Measurements from ENCODE around the gene DACH1. TPM values are rescaled to one million over a fixed set of nuclear protein-coding genes. Genes with fewer than 3 reads are reported as not detected.
A peak's percentile ranks its signal among the peaks of the same experiment; 100 is the strongest.

Gene DACH1
- total and polyA plus RNA-seq, 2 donors from 2014 or later = 5.3 to 10.4 TPM

DNA sequence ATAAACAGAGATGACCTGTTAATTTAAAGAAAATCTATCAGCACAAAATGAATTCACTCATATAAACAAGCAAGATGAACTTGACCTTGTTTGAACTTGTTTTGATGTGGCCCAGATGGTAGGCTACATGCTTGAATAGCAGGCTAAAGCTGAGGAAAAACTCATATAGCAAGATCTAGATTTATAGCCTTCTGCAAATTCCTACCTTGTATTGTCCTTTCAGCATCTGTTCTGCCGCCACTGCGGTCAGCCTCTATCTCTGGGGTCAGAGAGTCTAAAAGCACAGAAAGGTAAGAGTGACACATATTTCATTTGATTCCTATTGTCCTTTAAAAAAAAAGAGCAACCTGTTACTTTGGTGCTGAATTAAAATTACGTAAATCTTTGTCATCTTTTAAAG is 392.1 kb downstream of the DACH1 start:
- no peak for FAIRE-seq
- H3K9ac ChIP-seq (ENCODE audit: low read length in 3 of 3) = no peak overlapping the region
- H3K27ac ChIP-seq (ENCODE audit: low read depth in 2 of 2, low read length in 2 of 2) = no peak overlapping the region
- H3K9me3 ChIP-seq (ENCODE audit: control insufficient read depth in 2 of 3, insufficient read depth in 1 of 3, low read length in 3 of 3) = no peaks in the 10 kb centered on the region
- no peaks in the 10 kb centered on the region for H3K4me1 ChIP-seq (ENCODE audit: control insufficient read depth in 2 of 3, insufficient read depth in 2 of 3, low read depth in 1 of 3, low read length in 3 of 3)
- no peaks in the 10 kb centered on the region for H3K27me3 ChIP-seq (ENCODE audit: control insufficient read depth, insufficient read depth, low read length)
- TF ChIP-seq, protein P1, sequence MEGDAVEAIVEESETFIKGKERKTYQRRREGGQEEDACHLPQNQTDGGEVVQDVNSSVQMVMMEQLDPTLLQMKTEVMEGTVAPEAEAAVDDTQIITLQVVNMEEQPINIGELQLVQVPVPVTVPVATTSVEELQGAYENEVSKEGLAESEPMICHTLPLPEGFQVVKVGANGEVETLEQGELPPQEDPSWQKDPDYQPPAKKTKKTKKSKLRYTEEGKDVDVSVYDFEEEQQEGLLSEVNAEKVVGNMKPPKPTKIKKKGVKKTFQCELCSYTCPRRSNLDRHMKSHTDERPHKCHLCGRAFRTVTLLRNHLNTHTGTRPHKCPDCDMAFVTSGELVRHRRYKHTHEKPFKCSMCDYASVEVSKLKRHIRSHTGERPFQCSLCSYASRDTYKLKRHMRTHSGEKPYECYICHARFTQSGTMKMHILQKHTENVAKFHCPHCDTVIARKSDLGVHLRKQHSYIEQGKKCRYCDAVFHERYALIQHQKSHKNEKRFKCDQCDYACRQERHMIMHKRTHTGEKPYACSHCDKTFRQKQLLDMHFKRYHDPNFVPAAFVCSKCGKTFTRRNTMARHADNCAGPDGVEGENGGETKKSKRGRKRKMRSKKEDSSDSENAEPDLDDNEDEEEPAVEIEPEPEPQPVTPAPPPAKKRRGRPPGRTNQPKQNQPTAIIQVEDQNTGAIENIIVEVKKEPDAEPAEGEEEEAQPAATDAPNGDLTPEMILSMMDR (IDR thresholded peaks at IDR 0.05; ENCODE audit: borderline replicate concordance, extremely low read depth, insufficient read depth) = no peak
- no peak overlapping the region for H3K4me3 ChIP-seq (ENCODE audit: low read length in 3 of 3)
- DNase-seq = peak in 2 of 5 donors; percentile 30 to 48
- intact Hi-C loops (cut with DNase I) = no loop called here
- H3K36me3 ChIP-seq (ENCODE audit: control insufficient read depth in 2 of 3, insufficient read depth in 3 of 3, low read length in 3 of 3) = peaks cover 0 to 9% (median 0%) of the 10 kb centered on the region in 3 donors

DNA sequence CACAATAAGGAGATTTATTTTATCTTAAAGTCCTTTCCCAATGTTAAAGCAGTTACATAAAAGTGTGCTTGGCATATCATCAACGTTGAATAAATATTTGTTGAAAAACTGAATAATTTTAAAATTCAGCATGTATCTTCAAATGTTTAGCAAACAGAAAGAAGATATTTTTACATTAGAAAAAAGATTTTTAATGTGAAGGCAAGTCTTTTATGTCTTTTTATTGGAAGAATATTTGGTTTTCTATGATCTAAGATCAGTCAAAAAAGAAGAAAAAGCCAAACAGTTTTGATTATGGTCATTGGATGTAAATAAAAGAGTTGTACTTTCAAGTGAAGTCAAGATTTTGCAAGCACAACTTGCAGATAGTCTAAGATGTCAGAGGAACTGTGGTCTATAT is 397.4 kb downstream of the DACH1 start:
- TF ChIP-seq, protein P1 (IDR thresholded peaks at IDR 0.05; ENCODE audit: borderline replicate concordance, extremely low read depth, insufficient read depth) = no peak
- Histone ChIP-seq H3K9me3 (ENCODE audit: control insufficient read depth in 2 of 3, insufficient read depth in 1 of 3, low read length in 3 of 3) (no peaks in the 10 kb centered on the region), H3K4me1 (ENCODE audit: control insufficient read depth in 2 of 3, insufficient read depth in 2 of 3, low read depth in 1 of 3, low read length in 3 of 3) (no peaks in the 10 kb centered on the region), H3K36me3 (ENCODE audit: control insufficient read depth in 2 of 3, insufficient read depth in 3 of 3, low read length in 3 of 3) (peaks cover 0 to 6% (median 0%) of the 10 kb centered on the region in 3 donors), H3K27me3 (ENCODE audit: control insufficient read depth, insufficient read depth, low read length) (no peaks in the 10 kb centered on the region), H3K27ac (ENCODE audit: low read depth in 2 of 2, low read length in 2 of 2) (no peak overlapping the region), H3K9ac (ENCODE audit: low read length in 3 of 3) (no peak overlapping the region), H3K4me3 (ENCODE audit: low read length in 3 of 3) (no peak overlapping the region)
- intact Hi-C loops (cut with DNase I) = no loop called here
- DNase-seq (no peak), FAIRE-seq (no peak)

DNA sequence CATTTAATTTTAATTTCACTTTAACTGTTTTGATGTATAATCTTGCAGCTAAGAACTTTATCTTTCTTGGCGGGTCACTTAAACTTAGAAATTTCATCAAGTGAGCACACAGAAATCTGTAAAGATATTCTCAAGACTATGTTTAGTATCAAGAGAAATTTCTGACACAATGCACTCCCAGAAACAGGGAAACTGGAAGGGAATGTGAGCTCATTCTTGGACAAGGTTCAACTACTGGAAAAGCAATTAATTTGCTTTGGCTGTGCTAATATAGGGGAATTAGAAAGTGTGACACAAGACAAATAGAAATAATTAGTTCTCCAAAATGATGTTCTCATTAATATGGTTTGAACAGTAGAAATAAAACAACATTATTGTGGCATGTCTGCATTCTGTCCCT is 402.3 kb downstream of the DACH1 start:
- TF ChIP-seq, protein P1 (IDR thresholded peaks at IDR 0.05; ENCODE audit: borderline replicate concordance, extremely low read depth, insufficient read depth) = no peak
- Histone ChIP-seq H3K9ac (ENCODE audit: low read length in 3 of 3) (no peak overlapping the region), H3K4me3 (ENCODE audit: low read length in 3 of 3) (no peak overlapping the region), H3K4me1 (ENCODE audit: control insufficient read depth in 2 of 3, insufficient read depth in 2 of 3, low read depth in 1 of 3, low read length in 3 of 3) (no peaks in the 10 kb centered on the region), H3K36me3 (ENCODE audit: control insufficient read depth in 2 of 3, insufficient read depth in 3 of 3, low read length in 3 of 3) (no peaks in the 10 kb centered on the region), H3K27ac (ENCODE audit: low read depth in 2 of 2, low read length in 2 of 2) (no peak overlapping the region), H3K27me3 (ENCODE audit: control insufficient read depth, insufficient read depth, low read length) (no peaks in the 10 kb centered on the region), H3K9me3 (ENCODE audit: control insufficient read depth in 2 of 3, insufficient read depth in 1 of 3, low read length in 3 of 3) (no peaks in the 10 kb centered on the region)
- no peak for FAIRE-seq
- intact Hi-C loops (cut with DNase I) = no loop called here
- no peak for DNase-seq

DNA sequence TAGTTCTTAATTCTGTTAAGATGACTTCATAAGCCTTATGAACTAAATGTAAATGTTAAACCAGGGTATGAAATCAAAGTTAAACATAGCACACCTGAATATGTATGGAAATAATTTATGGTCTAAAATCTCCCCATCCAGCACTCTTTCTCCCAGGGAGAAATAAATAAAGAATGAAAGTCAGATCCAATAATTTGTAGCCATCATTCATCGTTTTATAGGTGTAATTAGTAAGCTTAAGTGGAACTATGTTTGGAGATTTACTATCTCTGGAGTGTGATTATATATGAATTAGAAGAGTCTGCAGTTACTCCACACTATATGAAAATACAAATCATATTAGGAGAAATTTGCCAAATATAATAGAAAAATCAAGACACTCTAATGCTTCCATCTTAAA is 405.1 kb downstream of the DACH1 start:
- TF ChIP-seq, protein P1 (IDR thresholded peaks at IDR 0.05; ENCODE audit: borderline replicate concordance, extremely low read depth, insufficient read depth) = no peak
- DNase-seq (no peak), FAIRE-seq (no peak)
- H3K4me1 ChIP-seq (ENCODE audit: control insufficient read depth in 2 of 3, insufficient read depth in 2 of 3, low read depth in 1 of 3, low read length in 3 of 3) = no peaks in the 10 kb centered on the region
- H3K9ac ChIP-seq (ENCODE audit: low read length in 3 of 3) = no peak overlapping the region
- no peaks in the 10 kb centered on the region for H3K9me3 ChIP-seq (ENCODE audit: control insufficient read depth in 2 of 3, insufficient read depth in 1 of 3, low read length in 3 of 3)
- H3K36me3 ChIP-seq (ENCODE audit: control insufficient read depth in 2 of 3, insufficient read depth in 3 of 3, low read length in 3 of 3) = no peaks in the 10 kb centered on the region
- intact Hi-C loops (cut with DNase I) = no loop called here
- H3K27ac ChIP-seq (ENCODE audit: low read depth in 2 of 2, low read length in 2 of 2) = no peak overlapping the region
- H3K4me3 ChIP-seq (ENCODE audit: low read length in 3 of 3) = no peak overlapping the region
- H3K27me3 ChIP-seq (ENCODE audit: control insufficient read depth, insufficient read depth, low read length) = no peaks in the 10 kb centered on the region
